Epithelial cell of proximal tubule (primary cell): Measurements from ENCODE around the gene GDF15. TPM values are rescaled to one million over a fixed set of nuclear protein-coding genes. Genes with fewer than 3 reads are reported as not detected.

Experiments
- DNase-seq: peaks from one replicate; pipeline ENCODE4 v3.0.0-alpha.2; 2011; ENCODE audit warnings: low read depth
- H3K4me3 ChIP-seq: 2 replicates; pipeline ENCODE4 v1.5.1; 2011; ENCODE audit warnings: low read depth, mild to moderate bottlenecking, low read length
- CTCF ChIP-seq: conservative IDR thresholded peaks from 2 replicates; pipeline ENCODE4 v1.5.1; 2012; ENCODE audit warnings: low read depth, mild to moderate bottlenecking, low read length
- total RNA-seq: library from RNA; depleted of rRNA; stranded (reverse); fragments of >200 nt; gene quantifications from 2 replicates; pipeline ENCODE4 v1.2.3, GENCODE V29; 2015

GDF15 gene
- 76.3 and 262 TPM in 2 replicates for total RNA-seq

GRCh38 chr19:18385675-18386542 lies at the start of gene GDF15:
Gene GDF15 (plus strand): TSS chr19:18386158. CDS start chr19:18386190, 32 bp downstream.
- TF ChIP-seq CTCF, result peak; percentile 91
- peak within 1 kb of the TSS; percentile 85 for H3K4me3 ChIP-seq
- DNase-seq, result peak; percentile 69

- no peak for TF ChIP-seq CTCF
- no peak for DNase-seq
- H3K4me3 ChIP-seq, result no peak overlapping the region
Measured at GRCh38 chr19:18338541-18338940, 47.4 kb upstream of the GDF15 start.

- no peak for DNase-seq
- H3K4me3 ChIP-seq, result peak overlapping the region; percentile 90
- peak; percentile 37 for TF ChIP-seq CTCF
Measured at GRCh38 chr19:18339723-18340122, 46.2 kb upstream of the GDF15 start.

GRCh38 chr19:18340190-18340989 lies 45.6 kb upstream of the GDF15 start, which contains the start of gene PGPEP1:
Gene PGPEP1 (plus strand): TSS chr19:18340598. CDS start chr19:18340682, 84 bp downstream.
- no peak for TF ChIP-seq CTCF
- no peak for DNase-seq
- H3K4me3 ChIP-seq, result peak within 1 kb of the TSS; percentile 90

GRCh38 chr19:18340990-18341868 lies 44.7 kb upstream of the GDF15 start:
- no peak for DNase-seq
- peak overlapping the region; percentile 90 for H3K4me3 ChIP-seq
- peak; percentile 5 for TF ChIP-seq CTCF

GRCh38 chr19:18342090-18342632 lies 43.8 kb upstream of the GDF15 start:
- no peak for TF ChIP-seq CTCF
- no peak overlapping the region for H3K4me3 ChIP-seq
- DNase-seq, result no peak
